K562 (cell line): Measurements from ENCODE around the gene DUSP16. TPM values are rescaled to one million over a fixed set of nuclear protein-coding genes. Genes with fewer than 3 reads are reported as not detected.
A peak's percentile ranks its signal among the peaks of the same experiment; 100 is the strongest.

Source experiments
- ADNP ChIP-seq: fragments of 200-800 bp; sonication (Bioruptor generic); IDR thresholded peaks from 2 replicates; pipeline ENCODE4 v1.6.1; 2016; ENCODE audit warnings: missing genetic modification characterization, missing compliant biosample characterization
- BCLAF1 ChIP-seq, 2 experiments: fragments of 450-650 bp in 1 of 2; IDR thresholded peaks; 2 replicates each; pipeline ENCODE4 v1.6.1; 2011 to 2017; ENCODE audit warnings: low read depth in 2 of 2, antibody characterized with exemption in 1 of 2, borderline replicate concordance in 1 of 2, low read length in 1 of 2, mild to moderate bottlenecking in 1 of 2, mixed read lengths in 1 of 2; ENCODE audit not compliant: control insufficient read depth in 1 of 2
- GABPB1 ChIP-seq: sonication (generic); formaldehyde crosslinking; IDR thresholded peaks from 2 replicates; pipeline ENCODE4 v1.8.0; 2022; ENCODE audit warnings: mild to moderate bottlenecking, missing genetic modification reagents
- HLTF ChIP-seq: fragments of 450-650 bp; IDR thresholded peaks from 2 replicates; pipeline ENCODE4 v1.6.1; 2016
- KDM2B ChIP-seq: fragments of 250-450 bp; sonication (Bioruptor Pico); IDR thresholded peaks from 2 replicates; pipeline ENCODE4 v1.8.0; 2021; ENCODE audit warnings: mild to moderate bottlenecking, moderate library complexity
- MTA1 ChIP-seq: fragments of 450-650 bp; IDR thresholded peaks from 2 replicates; pipeline ENCODE4 v1.6.1; 2017; ENCODE audit warnings: borderline replicate concordance
- MTA2 ChIP-seq: fragments of 450-650 bp; IDR thresholded peaks from 2 replicates; pipeline ENCODE4 v1.6.1; 2016; ENCODE audit warnings: low read depth
- NFIX ChIP-seq: fragments of 250-450 bp; sonication (Bioruptor Pico); IDR thresholded peaks from 2 replicates; pipeline ENCODE4 v1.4.0; 2020; ENCODE audit warnings: low read depth, mild to moderate bottlenecking, moderate library complexity
- PHF20 ChIP-seq: fragments of 450-650 bp; IDR thresholded peaks from 2 replicates; pipeline ENCODE4 v1.6.1; 2018; ENCODE audit not compliant: partially characterized antibody
- PKNOX1 ChIP-seq: fragments of 450-650 bp; IDR thresholded peaks from 2 replicates; pipeline ENCODE4 v1.6.1; 2016
- PTBP1 ChIP-seq: fragments of 200-400 bp; formaldehyde crosslinking; IDR thresholded peaks from 2 replicates; pipeline ENCODE4 v1.6.1; 2017; ENCODE audit warnings: low read depth, low read length
- RNF2 ChIP-seq: sonication (generic); IDR thresholded peaks from 2 replicates; pipeline ENCODE4 v1.6.1; 2016
- SIX5 ChIP-seq, 2 experiments: IDR thresholded peaks; 2 replicates each; pipeline ENCODE4 v1.6.1; 2011; ENCODE audit warnings: low read length in 2 of 2, borderline replicate concordance in 1 of 2, low read depth in 1 of 2, mild to moderate bottlenecking in 1 of 2, moderate library complexity in 1 of 2; ENCODE audit not compliant: insufficient read depth in 1 of 2
- SRSF3 ChIP-seq: fragments of 200-400 bp; formaldehyde crosslinking; IDR thresholded peaks from 2 replicates; pipeline ENCODE4 v1.6.1; 2016; ENCODE audit warnings: mild to moderate bottlenecking, low read length, moderate library complexity; ENCODE audit not compliant: insufficient read depth
- SRSF7 ChIP-seq: fragments of 200-400 bp; formaldehyde crosslinking; optimal IDR thresholded peaks from 2 replicates; pipeline ENCODE3; 2017; ENCODE audit warnings: mild to moderate bottlenecking, low read depth, low read length
- TAF1 ChIP-seq: IDR thresholded peaks from 2 replicates; pipeline ENCODE4 v1.6.1; 2011; ENCODE audit warnings: mild to moderate bottlenecking, low read length, moderate library complexity; ENCODE audit not compliant: insufficient read depth, control insufficient read depth, severe bottlenecking; ENCODE audit errors: extremely low read depth
- ZNF133 ChIP-seq: fragments of 250-450 bp; sonication (Bioruptor Pico); IDR thresholded peaks from 2 replicates; pipeline ENCODE4 v1.4.0; 2020; ENCODE audit warnings: mild to moderate bottlenecking
- ZNF143 ChIP-seq: sonication (generic); formaldehyde crosslinking; IDR thresholded peaks from 2 replicates; pipeline ENCODE4 v1.9.0; 2022; ENCODE audit warnings: mild to moderate bottlenecking, missing genetic modification reagents
- ZNF436 ChIP-seq: fragments of 250-450, 450-650 bp; sonication (Bioruptor Pico); formaldehyde crosslinking; IDR thresholded peaks from 2 replicates; pipeline ENCODE4 v1.7.0; 2020; ENCODE audit warnings: mild to moderate bottlenecking
- polyA plus RNA-seq, 8 experiments: library from polyadenylated mRNA; depleted of rRNA in 4 of 8; stranded (reverse) in 5 of 8; unstranded in 3 of 8; fragments of >200 nt; fragmentation: Nextera tagmentation in 2 of 8; fragmentation: Illumina TruSeq in 1 of 8; extraction: Ambion mirVana in 2 of 8; extraction: Trizol in 1 of 8; gene quantifications; 2 replicates each; pipeline versions ENCODE4 v1.2.1 to v1.2.3, GENCODE V29; 2011 to 2014; ENCODE audit warnings: inconsistent platforms in 1 of 8, missing spikeins in 1 of 8
- total RNA-seq, 7 experiments: library from RNA; depleted of rRNA in 6 of 7; stranded (reverse); fragments of >200 nt in 6 of 7; fragmentation: Illumina TruSeq in 2 of 7; extraction: Trizol in 2 of 7; gene quantifications; 2 replicates each; pipeline versions ENCODE4 v1.2.1 to v1.2.3, GENCODE V29; 2011 to 2021; ENCODE audit warnings: low replicate concordance in 1 of 7
- TF ChIP-seq, protein P1 (sequence below): sonication (generic); formaldehyde crosslinking; IDR thresholded peaks from 2 replicates; pipeline ENCODE4 v1.8.0; 2022; ENCODE audit warnings: mild to moderate bottlenecking, missing genetic modification reagents

Gene DUSP16
- total and polyA plus RNA-seq, 9 of the 15 experiments (the other 6 are each of a cell fraction or from before 2014, with no cell fraction given), result 0.70 to 12.3 (median 5.7) TPM

DNA sequence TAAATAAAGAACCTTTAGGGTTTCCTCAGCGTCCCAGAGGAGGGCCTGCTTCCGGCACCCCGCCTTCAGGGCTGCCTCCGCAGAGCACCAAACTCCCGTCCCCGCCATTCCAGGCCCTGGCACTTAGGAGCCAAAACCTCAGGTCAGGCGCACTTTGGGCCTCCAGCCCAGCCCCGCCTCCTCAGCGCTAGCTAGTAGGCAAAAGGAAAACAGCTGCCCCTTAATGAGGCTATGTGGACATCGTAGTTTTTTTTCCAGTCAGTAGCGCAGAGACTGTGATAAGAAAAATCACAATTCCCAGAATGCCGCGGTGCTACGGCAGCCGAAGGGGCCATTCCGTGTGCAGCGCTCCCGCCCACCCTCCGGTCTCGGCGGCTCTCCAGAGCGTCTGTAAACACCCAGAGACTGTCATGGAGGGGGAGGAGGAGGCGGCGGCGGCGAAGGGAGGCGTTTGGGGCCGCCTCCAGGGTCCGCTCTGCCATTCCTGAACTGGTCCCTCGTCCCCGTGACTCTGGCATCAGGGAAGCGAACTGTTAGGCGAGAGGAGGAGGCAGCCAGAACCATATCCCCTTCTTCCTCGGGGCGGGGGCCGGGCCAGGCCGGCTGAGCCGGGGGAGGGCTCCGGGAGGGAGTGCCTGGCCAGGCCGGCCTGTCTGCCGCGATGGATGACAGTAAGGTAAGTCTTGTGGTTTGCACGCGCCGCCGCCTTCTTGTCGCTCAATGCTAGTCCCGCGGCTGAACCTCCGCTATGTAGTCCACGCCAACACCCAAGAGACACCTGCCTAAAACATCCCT, 49.0 kb upstream of the DUSP16 start, which contains the start of gene CREBL2 (continued):
- TF ChIP-seq, protein P1, sequence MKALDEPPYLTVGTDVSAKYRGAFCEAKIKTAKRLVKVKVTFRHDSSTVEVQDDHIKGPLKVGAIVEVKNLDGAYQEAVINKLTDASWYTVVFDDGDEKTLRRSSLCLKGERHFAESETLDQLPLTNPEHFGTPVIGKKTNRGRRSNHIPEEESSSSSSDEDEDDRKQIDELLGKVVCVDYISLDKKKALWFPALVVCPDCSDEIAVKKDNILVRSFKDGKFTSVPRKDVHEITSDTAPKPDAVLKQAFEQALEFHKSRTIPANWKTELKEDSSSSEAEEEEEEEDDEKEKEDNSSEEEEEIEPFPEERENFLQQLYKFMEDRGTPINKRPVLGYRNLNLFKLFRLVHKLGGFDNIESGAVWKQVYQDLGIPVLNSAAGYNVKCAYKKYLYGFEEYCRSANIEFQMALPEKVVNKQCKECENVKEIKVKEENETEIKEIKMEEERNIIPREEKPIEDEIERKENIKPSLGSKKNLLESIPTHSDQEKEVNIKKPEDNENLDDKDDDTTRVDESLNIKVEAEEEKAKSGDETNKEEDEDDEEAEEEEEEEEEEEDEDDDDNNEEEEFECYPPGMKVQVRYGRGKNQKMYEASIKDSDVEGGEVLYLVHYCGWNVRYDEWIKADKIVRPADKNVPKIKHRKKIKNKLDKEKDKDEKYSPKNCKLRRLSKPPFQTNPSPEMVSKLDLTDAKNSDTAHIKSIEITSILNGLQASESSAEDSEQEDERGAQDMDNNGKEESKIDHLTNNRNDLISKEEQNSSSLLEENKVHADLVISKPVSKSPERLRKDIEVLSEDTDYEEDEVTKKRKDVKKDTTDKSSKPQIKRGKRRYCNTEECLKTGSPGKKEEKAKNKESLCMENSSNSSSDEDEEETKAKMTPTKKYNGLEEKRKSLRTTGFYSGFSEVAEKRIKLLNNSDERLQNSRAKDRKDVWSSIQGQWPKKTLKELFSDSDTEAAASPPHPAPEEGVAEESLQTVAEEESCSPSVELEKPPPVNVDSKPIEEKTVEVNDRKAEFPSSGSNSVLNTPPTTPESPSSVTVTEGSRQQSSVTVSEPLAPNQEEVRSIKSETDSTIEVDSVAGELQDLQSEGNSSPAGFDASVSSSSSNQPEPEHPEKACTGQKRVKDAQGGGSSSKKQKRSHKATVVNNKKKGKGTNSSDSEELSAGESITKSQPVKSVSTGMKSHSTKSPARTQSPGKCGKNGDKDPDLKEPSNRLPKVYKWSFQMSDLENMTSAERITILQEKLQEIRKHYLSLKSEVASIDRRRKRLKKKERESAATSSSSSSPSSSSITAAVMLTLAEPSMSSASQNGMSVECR (CRISPR knock-in tag), result 0 out of 2 replicates have a peak, but pooled peaks have one; percentile 63
- TF ChIP-seq MTA2 (no peak), RNF2 (peak; percentile 75), ZNF436 (CRISPR knock-in tag) (no peak), BCLAF1 (IDR thresholded peaks at IDR 0.05; ENCODE audit: borderline replicate concordance in 1 of 2, control insufficient read depth in 1 of 2, low read depth in 2 of 2, low read length in 1 of 2) (no peak), SRSF7 (no peak), HLTF (no peak), MTA1 (no peak), TAF1 (peak; percentile 71), ADNP (no peak), ZNF133 (CRISPR knock-in tag) (no peak), GABPB1 (peak; percentile 44), NFIX (CRISPR knock-in tag) (no peak), PKNOX1 (peak; percentile 58; the same call in 1 of the 2 replicates), SRSF3 (no peak), KDM2B (CRISPR knock-in tag) (no peak), PTBP1 (no peak), ZNF143 (peak; percentile 88), PHF20 (peak; percentile 52), SIX5 (IDR thresholded peaks at IDR 0.05; ENCODE audit: borderline replicate concordance in 1 of 2, insufficient read depth in 1 of 2, low read depth in 1 of 2, low read length in 2 of 2) (peak; percentile 52 to 58; a peak in 3 of 4 replicates)
